Gastrocnemius medialis (tissue), 4 donors: ENCODE results near the gene TTLL6. TPM values are rescaled to one million over a fixed set of nuclear protein-coding genes. Genes with fewer than 3 reads are reported as not detected.

Source experiments
- ATAC-seq, 2 donors: fragments of 150-250 bp; one replicate each; pipeline ENCODE4 v1.9.1; 2016
- DNase-seq, 2 donors: peaks; one replicate each; pipeline ENCODE4 v3.0.0-alpha.2; 2019
- H3K27ac ChIP-seq, 4 donors: fragments of 200-600 bp; sonication (generic); 1 replicate in 1 of 4; 2 replicates in 3 of 4; pipeline ENCODE4 v1.5.1; 2016 to 2018; ENCODE audit warnings: mild to moderate bottlenecking in 2 of 4, moderate library complexity in 1 of 4
- H3K27me3 ChIP-seq, 3 donors: fragments of 200-600 bp; sonication (generic) in 2 of 3; 1 replicate in 1 of 3; 2 replicates in 2 of 3; pipeline versions ENCODE4 v1.5.1 to v1.6.0; 2016 to 2019; ENCODE audit warnings: mild to moderate bottlenecking in 1 of 3, moderate library complexity in 1 of 3
- H3K36me3 ChIP-seq, 2 donors: fragments of 200-600 bp; sonication (generic) in 1 of 2; one replicate each; pipeline ENCODE4 v1.5.1; 2017 to 2018
- H3K4me1 ChIP-seq, 2 donors: fragments of 200-600 bp; sonication (generic) in 1 of 2; one replicate each; pipeline ENCODE4 v1.5.1; 2016 to 2017; ENCODE audit warnings: mild to moderate bottlenecking in 2 of 2
- H3K4me3 ChIP-seq, 4 donors: fragments of 200-600 bp; sonication (generic) in 3 of 4; 1 replicate in 1 of 4; 2 replicates in 3 of 4; pipeline ENCODE4 v1.5.1; 2016 to 2019; ENCODE audit warnings: mild to moderate bottlenecking in 2 of 4
- H3K9me3 ChIP-seq, 3 donors: fragments of 200-600 bp; sonication (generic) in 2 of 3; 1 replicate in 1 of 3; 2 replicates in 2 of 3; pipeline ENCODE4 v1.5.1; 2016 to 2019
- POLR2A ChIP-seq, 2 donors: fragments of 450-650 bp; IDR thresholded peaks; one replicate each; pipeline ENCODE4 v1.6.1; 2017; ENCODE audit warnings: antibody characterized with exemption in 2 of 2, mild to moderate bottlenecking in 2 of 2, moderate library complexity in 2 of 2
- in situ Hi-C, 4 donors: fragments of 200-750 bp; cut with MboI; loops; one replicate each; pipeline versions ENCODE4 v1.15.0 to v1.8.0; 2017; ENCODE audit warnings: low sequenced_read_pairs in 4 of 4
- intact Hi-C: fragments of 100-400 bp; cut with DNase I; formaldehyde crosslinking; loops from one replicate; pipeline ENCODE4 v1.15.1; 2023; ENCODE audit warnings: low total_unique reads
- total RNA-seq, 4 donors: library from RNA; depleted of rRNA; stranded (reverse); fragments of >200 nt; gene quantifications; one replicate each; pipeline versions ENCODE4 v1.1.0 to v1.2.3, GENCODE V29; 2016
- TF ChIP-seq, protein P1 (sequence below), 5 experiments: fragments of 450-650 bp in 3 of 5; fragments of 200-600 bp in 2 of 5; sonication (generic) in 2 of 5; IDR thresholded peaks in 4 of 5; conservative IDR thresholded peaks in 1 of 5; 1 replicate in 4 of 5; 2 replicates in 1 of 5; pipeline ENCODE4 v1.5.1; 2016 to 2019; ENCODE audit warnings: antibody characterized with exemption in 5 of 5, mild to moderate bottlenecking in 3 of 5, moderate library complexity in 3 of 5

TTLL6 gene
- total RNA-seq, 4 donors from 2014 or later = 0.10 TPM; not detected in 2

- Histone ChIP-seq H3K4me3 (no peak overlapping the region), H3K27me3 (peaks cover 32 to 46% (median 33%) of the 10 kb centered on the region in 3 donors), H3K36me3 (no peaks in the 10 kb centered on the region), H3K27ac (no peak overlapping the region), H3K4me1 (peaks cover 0 to 10% of the 10 kb centered on the region in 2 donors), H3K9me3 (no peaks in the 10 kb centered on the region)
- DNase-seq = no peak
- intact Hi-C loops = no loop called here
- TF ChIP-seq, protein P1, sequence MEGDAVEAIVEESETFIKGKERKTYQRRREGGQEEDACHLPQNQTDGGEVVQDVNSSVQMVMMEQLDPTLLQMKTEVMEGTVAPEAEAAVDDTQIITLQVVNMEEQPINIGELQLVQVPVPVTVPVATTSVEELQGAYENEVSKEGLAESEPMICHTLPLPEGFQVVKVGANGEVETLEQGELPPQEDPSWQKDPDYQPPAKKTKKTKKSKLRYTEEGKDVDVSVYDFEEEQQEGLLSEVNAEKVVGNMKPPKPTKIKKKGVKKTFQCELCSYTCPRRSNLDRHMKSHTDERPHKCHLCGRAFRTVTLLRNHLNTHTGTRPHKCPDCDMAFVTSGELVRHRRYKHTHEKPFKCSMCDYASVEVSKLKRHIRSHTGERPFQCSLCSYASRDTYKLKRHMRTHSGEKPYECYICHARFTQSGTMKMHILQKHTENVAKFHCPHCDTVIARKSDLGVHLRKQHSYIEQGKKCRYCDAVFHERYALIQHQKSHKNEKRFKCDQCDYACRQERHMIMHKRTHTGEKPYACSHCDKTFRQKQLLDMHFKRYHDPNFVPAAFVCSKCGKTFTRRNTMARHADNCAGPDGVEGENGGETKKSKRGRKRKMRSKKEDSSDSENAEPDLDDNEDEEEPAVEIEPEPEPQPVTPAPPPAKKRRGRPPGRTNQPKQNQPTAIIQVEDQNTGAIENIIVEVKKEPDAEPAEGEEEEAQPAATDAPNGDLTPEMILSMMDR (IDR thresholded peaks at IDR 0.05 in 4 of 5, conservative IDR thresholded peaks at IDR 0.05 in 1 of 5) = no peak
- no peak for TF ChIP-seq POLR2A (IDR thresholded peaks at IDR 0.05)
- in situ Hi-C loops = loop anchor here in 1 of 4 donors (25.0 kb wide), 1 partner anchor 218 kb away; no protein-coding TSS in a partner anchor
- ATAC-seq = no peak
Observed at GRCh38 chr17:48819466-48819865, 2.4 kb upstream of the TTLL6 start.

DNA sequence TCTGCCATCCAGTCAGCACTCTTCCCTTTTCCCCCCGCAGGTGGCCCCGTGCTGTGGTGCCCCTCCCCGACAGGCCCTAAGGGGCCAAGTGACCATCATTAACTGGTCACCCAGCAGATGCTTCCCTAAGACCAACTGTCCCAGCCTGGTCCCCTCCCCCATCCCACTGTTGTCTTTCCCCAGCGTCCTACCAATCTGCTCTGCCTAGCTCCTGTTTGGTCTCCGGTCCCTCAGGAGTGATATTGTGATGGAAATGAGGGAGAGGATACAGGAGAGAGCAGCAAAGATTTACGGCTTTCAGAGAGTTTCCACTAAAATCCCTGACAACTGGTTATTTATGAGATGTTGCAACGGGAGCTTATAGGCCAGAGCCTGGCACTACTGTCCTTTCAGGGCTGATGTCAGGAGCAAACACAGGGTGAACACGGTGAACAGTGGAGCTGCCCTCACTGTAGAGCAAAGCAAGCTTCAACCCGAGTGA is 1.4 kb upstream of the TTLL6 start:
- Histone ChIP-seq H3K27me3 (peaks cover 33 to 46% (median 37%) of the 10 kb centered on the region in 3 donors), H3K4me1 (peaks cover 0 to 10% of the 10 kb centered on the region in 2 donors), H3K27ac (no peak overlapping the region), H3K36me3 (no peaks in the 10 kb centered on the region), H3K9me3 (no peaks in the 10 kb centered on the region), H3K4me3 (no peak overlapping the region)
- in situ Hi-C loops (loop anchor here in 1 of 4 donors (25.0 kb wide), 1 partner anchor 219 kb away; no protein-coding TSS in a partner anchor), intact Hi-C loops (no loop called here)
- TF ChIP-seq POLR2A (IDR thresholded peaks at IDR 0.05) = no peak
- TF ChIP-seq, protein P1 (IDR thresholded peaks at IDR 0.05 in 4 of 5, conservative IDR thresholded peaks at IDR 0.05 in 1 of 5) = no peak
- no peak for ATAC-seq
- DNase-seq = no peak

- Histone ChIP-seq H3K27ac (no peak overlapping the region), H3K36me3 (no peaks in the 10 kb centered on the region), H3K4me1 (peaks cover 0 to 10% of the 10 kb centered on the region in 2 donors), H3K9me3 (no peaks in the 10 kb centered on the region), H3K27me3 (peaks cover 37 to 50% (median 40%) of the 10 kb centered on the region in 3 donors), H3K4me3 (peak overlapping the region; percentile 44 to 51 (median 49))
- TF ChIP-seq, protein P1 (IDR thresholded peaks at IDR 0.05 in 4 of 5, conservative IDR thresholded peaks at IDR 0.05 in 1 of 5) = no peak
- no peak for TF ChIP-seq POLR2A (IDR thresholded peaks at IDR 0.05)
- in situ Hi-C loops = loop anchor here in 1 of 4 donors (25.0 kb wide), 1 partner anchor 221 kb away; no protein-coding TSS in a partner anchor
- no peak for ATAC-seq
- intact Hi-C loops = no loop called here
- no peak for DNase-seq
Observed at GRCh38 chr17:48816438-48816773, 623 bp downstream of the TTLL6 start.

DNA sequence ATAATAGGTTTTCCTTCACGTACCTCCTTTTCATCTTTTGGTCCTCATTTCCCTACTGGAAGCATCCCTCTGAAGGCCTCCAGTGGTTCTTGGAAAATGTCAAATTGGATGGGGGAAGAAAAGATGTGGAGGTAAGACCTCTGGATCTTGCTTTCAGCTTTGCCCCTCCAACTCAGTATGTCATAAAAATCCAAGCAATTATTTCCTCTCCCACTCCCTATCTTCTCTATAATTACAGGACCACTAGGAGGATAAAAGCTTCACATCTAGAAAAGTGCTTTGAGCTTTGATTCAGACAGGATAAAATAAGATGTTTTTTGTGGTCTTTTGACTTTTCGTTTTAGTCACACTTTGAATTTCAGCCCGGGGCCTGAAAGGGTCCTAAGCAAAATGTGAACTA is 1.7 kb downstream of the TTLL6 start:
- intact Hi-C loops = no loop called here
- no peaks in the 10 kb centered on the region for H3K9me3 ChIP-seq
- peaks cover 0 to 10% of the 10 kb centered on the region in 2 donors for H3K4me1 ChIP-seq
- ATAC-seq (no peak), DNase-seq (no peak)
- in situ Hi-C loops = loop anchor here in 1 of 4 donors (25.0 kb wide), 1 partner anchor 222 kb away; no protein-coding TSS in a partner anchor
- no peak overlapping the region for H3K4me3 ChIP-seq
- TF ChIP-seq, protein P1 (IDR thresholded peaks at IDR 0.05 in 4 of 5, conservative IDR thresholded peaks at IDR 0.05 in 1 of 5) = no peak
- no peak for TF ChIP-seq POLR2A (IDR thresholded peaks at IDR 0.05)
- H3K27ac ChIP-seq = no peak overlapping the region
- no peaks in the 10 kb centered on the region for H3K36me3 ChIP-seq
- peaks cover 37 to 48% (median 41%) of the 10 kb centered on the region in 3 donors for H3K27me3 ChIP-seq
